GM21390 (cell line): ENCODE data around the gene CREBRF.
A peak's percentile ranks its signal among the peaks of the same experiment; 100 is the strongest.
"Not testable (repeated sequence)": the region's sequence is repeated elsewhere in the genome, so short reads cannot be mapped to it uniquely, and the experiment has no call there.

ENCODE experiments used
- ATAC-seq: cut with Tn5 transposase; IDR thresholded peaks from one replicate; pipeline ENCODE4 v1.9.1; 2021; ENCODE audit not compliant: unreplicated experiment

The CREBRF gene

GRCh38 chr5:173035904-173036707 is 20.0 kb upstream of the CREBRF start:
- ATAC-seq: peak; percentile 63

GRCh38 chr5:173039188-173039587 is 17.0 kb upstream of the CREBRF start:
- ATAC-seq: no peak

GRCh38 chr5:173039964-173040363 is 16.2 kb upstream of the CREBRF start:
- ATAC-seq: no peak

GRCh38 chr5:173041881-173042762 is 14.0 kb upstream of the CREBRF start:
- ATAC-seq: no peak

- no peak for ATAC-seq
Observed at GRCh38 chr5:173042763-173043107, 13.4 kb upstream of the CREBRF start.

- no peak for ATAC-seq
Observed at GRCh38 chr5:173045474-173045873, 10.7 kb upstream of the CREBRF start.

GRCh38 chr5:173047096-173047837 is 8.9 kb upstream of the CREBRF start:
- not testable (repeated sequence) for ATAC-seq

GRCh38 chr5:173047838-173048105 is 8.4 kb upstream of the CREBRF start:
- ATAC-seq: no peak

- ATAC-seq: no peak
Observed at GRCh38 chr5:173050791-173051190, 5.4 kb upstream of the CREBRF start.

- no peak for ATAC-seq
Observed at GRCh38 chr5:173051746-173052145, 4.4 kb upstream of the CREBRF start.

GRCh38 chr5:173053041-173053440 is 3.1 kb upstream of the CREBRF start:
- no peak for ATAC-seq

- ATAC-seq: no peak
Observed at GRCh38 chr5:173055042-173055721, 970 bp upstream of the CREBRF start.

- ATAC-seq: no peak
Observed at GRCh38 chr5:173055722-173055982, 500 bp upstream of the CREBRF start.

GRCh38 chr5:173056783-173057061 is 570 bp downstream of the CREBRF start:
- peak; percentile 26 for ATAC-seq

- ATAC-seq: peak; percentile 81
Observed at GRCh38 chr5:173057062-173057924, 1.1 kb downstream of the CREBRF start.

GRCh38 chr5:173062141-173062540 is 6.0 kb downstream of the CREBRF start:
- no peak for ATAC-seq

- ATAC-seq: peak; percentile 63
Observed at GRCh38 chr5:173065155-173065554, 9.0 kb downstream of the CREBRF start.

- ATAC-seq: no peak
Observed at GRCh38 chr5:173069671-173070070, 13.5 kb downstream of the CREBRF start.

GRCh38 chr5:173075137-173075843 is 19.1 kb downstream of the CREBRF start:
- no peak for ATAC-seq

- ATAC-seq: no peak
Observed at GRCh38 chr5:173075970-173076369, 19.8 kb downstream of the CREBRF start.
